ENCODE results near the gene CACNG5. TPM values are rescaled to one million over a fixed set of nuclear protein-coding genes. Genes with fewer than 3 reads are reported as not detected.

The CACNG5 gene
- total RNA-seq, 2 experiments from 2014 or later = not detected

- intact Hi-C loops (cut with DNase I, micrococcal nuclease) = no loop called here
- Mint-ChIP-seq H3K27me3 (peaks cover 65% of the 10 kb centered on the region), H3K27ac (no peak overlapping the region), H3K9me3 (no peaks in the 10 kb centered on the region), H3K36me3 (ENCODE audit: low read depth) (no peaks in the 10 kb centered on the region), H3K4me3 (no peak overlapping the region), H3K4me1 (ENCODE audit: low read depth) (no peaks in the 10 kb centered on the region)
- Histone ChIP-seq H3K27ac (ENCODE audit: low read depth in 1 of 2, low read length in 2 of 2) (no peak overlapping the region), H3K4me3 (ENCODE audit: low read length) (no peak overlapping the region), H3K36me3 (ENCODE audit: insufficient read depth, low read length) (no peaks in the 10 kb centered on the region), H3K27me3 (ENCODE audit: control insufficient read depth in 1 of 2, insufficient read depth in 2 of 2, low read length in 2 of 2) (peaks cover 30 to 45% of the 10 kb centered on the region in 2 experiments), H3K9me3 (ENCODE audit: control insufficient read depth in 1 of 2, insufficient read depth in 1 of 2, low read length in 2 of 2) (no peaks in the 10 kb centered on the region), H3K4me1 (ENCODE audit: insufficient read depth, low read length) (no peaks in the 10 kb centered on the region)
- CTCF ChIA-PET = no interaction called here
- no peak for DNase-seq
- no peak for ATAC-seq (ENCODE audit: poor library complexity)
- TF ChIP-seq, protein P1, sequence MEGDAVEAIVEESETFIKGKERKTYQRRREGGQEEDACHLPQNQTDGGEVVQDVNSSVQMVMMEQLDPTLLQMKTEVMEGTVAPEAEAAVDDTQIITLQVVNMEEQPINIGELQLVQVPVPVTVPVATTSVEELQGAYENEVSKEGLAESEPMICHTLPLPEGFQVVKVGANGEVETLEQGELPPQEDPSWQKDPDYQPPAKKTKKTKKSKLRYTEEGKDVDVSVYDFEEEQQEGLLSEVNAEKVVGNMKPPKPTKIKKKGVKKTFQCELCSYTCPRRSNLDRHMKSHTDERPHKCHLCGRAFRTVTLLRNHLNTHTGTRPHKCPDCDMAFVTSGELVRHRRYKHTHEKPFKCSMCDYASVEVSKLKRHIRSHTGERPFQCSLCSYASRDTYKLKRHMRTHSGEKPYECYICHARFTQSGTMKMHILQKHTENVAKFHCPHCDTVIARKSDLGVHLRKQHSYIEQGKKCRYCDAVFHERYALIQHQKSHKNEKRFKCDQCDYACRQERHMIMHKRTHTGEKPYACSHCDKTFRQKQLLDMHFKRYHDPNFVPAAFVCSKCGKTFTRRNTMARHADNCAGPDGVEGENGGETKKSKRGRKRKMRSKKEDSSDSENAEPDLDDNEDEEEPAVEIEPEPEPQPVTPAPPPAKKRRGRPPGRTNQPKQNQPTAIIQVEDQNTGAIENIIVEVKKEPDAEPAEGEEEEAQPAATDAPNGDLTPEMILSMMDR (IDR thresholded peaks at IDR 0.05) = no peak
- POLR2A ChIA-PET = no interaction called here
Observed at GRCh38 chr17:66835476-66835875, 559 bp downstream of the CACNG5 start.

DNA sequence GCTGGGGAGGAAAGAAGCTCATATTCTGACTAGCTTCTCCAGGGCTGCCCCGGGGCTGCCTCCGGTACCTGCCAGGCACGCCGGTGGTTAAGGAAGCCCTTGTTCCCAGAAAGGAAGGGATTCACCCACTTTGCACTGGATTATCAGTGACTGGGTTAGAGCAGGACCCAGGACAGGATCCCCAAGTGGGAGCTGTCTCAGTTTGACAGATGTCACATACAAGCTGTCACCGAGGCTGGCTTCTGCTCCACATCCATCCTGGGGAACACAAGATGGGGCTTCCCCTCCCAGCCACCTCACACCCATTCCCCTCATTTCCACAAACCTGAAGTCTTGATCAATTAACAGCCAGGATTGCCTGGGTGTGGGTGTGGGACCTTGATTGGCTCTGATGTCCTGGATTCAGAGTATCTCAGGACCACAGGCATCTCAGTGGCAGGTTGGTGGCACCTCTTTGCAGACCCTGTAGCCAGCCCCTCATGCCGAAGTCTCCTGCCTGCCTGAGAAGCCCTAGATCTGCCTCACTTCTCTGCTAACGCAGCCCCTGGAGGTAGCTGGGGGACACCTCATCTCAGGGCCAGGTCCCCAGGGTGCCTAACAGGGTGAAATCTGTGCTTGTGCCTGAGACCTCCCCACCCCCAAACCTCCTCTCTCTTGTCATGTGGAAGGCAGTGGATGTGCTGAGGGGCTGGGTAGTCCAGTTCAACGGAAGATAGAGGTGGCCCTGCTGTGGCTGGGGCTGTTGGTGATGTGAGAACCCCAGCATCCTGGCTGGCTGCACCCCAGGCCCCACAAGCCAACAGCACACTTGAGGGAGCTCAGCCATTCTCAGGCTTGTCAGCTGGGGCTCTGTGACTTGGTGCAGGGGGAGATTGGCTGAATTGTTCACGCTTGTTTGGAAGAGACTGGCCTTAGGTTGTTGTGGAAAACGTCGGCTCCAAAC is 1.4 kb downstream of the CACNG5 start:
- Mint-ChIP-seq H3K27me3 (peaks cover 63% of the 10 kb centered on the region), H3K27ac (no peak overlapping the region)

GRCh38 chr17:66837226-66837625 is 2.3 kb downstream of the CACNG5 start:
- H3K36me3 ChIP-seq (ENCODE audit: insufficient read depth, low read length) = no peaks in the 10 kb centered on the region
- H3K27me3 ChIP-seq (ENCODE audit: control insufficient read depth in 1 of 2, insufficient read depth in 2 of 2, low read length in 2 of 2) = peaks cover 30 to 32% of the 10 kb centered on the region in 2 experiments
- intact Hi-C loops (cut with DNase I, micrococcal nuclease) = no loop called here
- Mint-ChIP-seq H3K4me1 (ENCODE audit: low read depth) (no peaks in the 10 kb centered on the region), H3K36me3 (ENCODE audit: low read depth) (no peaks in the 10 kb centered on the region), H3K27ac (no peak overlapping the region), H3K4me3 (no peak overlapping the region), H3K27me3 (peaks cover 55% of the 10 kb centered on the region), H3K9me3 (no peaks in the 10 kb centered on the region)
- ChIA-PET CTCF (no interaction called here), POLR2A (no interaction called here)
- no peak for ATAC-seq (ENCODE audit: poor library complexity)
- no peak overlapping the region for H3K4me3 ChIP-seq (ENCODE audit: low read length)
- H3K4me1 ChIP-seq (ENCODE audit: insufficient read depth, low read length) = no peaks in the 10 kb centered on the region
- no peak overlapping the region for H3K27ac ChIP-seq (ENCODE audit: low read depth in 1 of 2, low read length in 2 of 2)
- TF ChIP-seq, protein P1 (IDR thresholded peaks at IDR 0.05) = no peak
- no peaks in the 10 kb centered on the region for H3K9me3 ChIP-seq (ENCODE audit: control insufficient read depth in 1 of 2, insufficient read depth in 1 of 2, low read length in 2 of 2)
- no peak for DNase-seq

More for the DNA sequence above, 1.4 kb downstream of the CACNG5 start:
- no peaks in the 10 kb centered on the region for H3K36me3 Mint-ChIP-seq (ENCODE audit: low read depth)
- Histone ChIP-seq H3K27ac (ENCODE audit: low read depth in 1 of 2, low read length in 2 of 2) (no peak overlapping the region), H3K4me1 (ENCODE audit: insufficient read depth, low read length) (no peaks in the 10 kb centered on the region), H3K4me3 (ENCODE audit: low read length) (no peak overlapping the region), H3K27me3 (ENCODE audit: control insufficient read depth in 1 of 2, insufficient read depth in 2 of 2, low read length in 2 of 2) (peaks cover 30 to 40% of the 10 kb centered on the region in 2 experiments), H3K9me3 (ENCODE audit: control insufficient read depth in 1 of 2, insufficient read depth in 1 of 2, low read length in 2 of 2) (no peaks in the 10 kb centered on the region), H3K36me3 (ENCODE audit: insufficient read depth, low read length) (no peaks in the 10 kb centered on the region)
- DNase-seq = no peak
- intact Hi-C loops (cut with DNase I, micrococcal nuclease) = no loop called here
- no peaks in the 10 kb centered on the region for H3K4me1 Mint-ChIP-seq (ENCODE audit: low read depth)
- POLR2A ChIA-PET = no interaction called here
- H3K9me3 Mint-ChIP-seq = no peaks in the 10 kb centered on the region
- ATAC-seq (ENCODE audit: poor library complexity) = no peak
- no peak overlapping the region for H3K4me3 Mint-ChIP-seq
- CTCF ChIA-PET = no interaction called here
- TF ChIP-seq, protein P1 (IDR thresholded peaks at IDR 0.05) = no peak

All from CD4-positive, alpha-beta T cell (primary cell).